ENCODE measurements around the gene AQP9. TPM values are rescaled to one million over a fixed set of nuclear protein-coding genes. Genes with fewer than 3 reads are reported as not detected.
"Not testable (repeated sequence)": the region's sequence is repeated elsewhere in the genome, so short reads cannot be mapped to it uniquely, and the experiment has no call there.

The AQP9 gene
- total RNA-seq, 1 donor from 2014 or later: not detected

- Mint-ChIP-seq H3K9me3 (ENCODE audit: unreplicated experiment) (no peaks in the 10 kb centered on the region), H3K36me3 (ENCODE audit: low read depth, unreplicated experiment) (no peaks in the 10 kb centered on the region)
These were observed 51.1 kb downstream of the AQP9 start for GRCh38 chr15:58189148-58189811.

GRCh38 chr15:58190419-58190818 lies 52.2 kb downstream of the AQP9 start:
- TF ChIP-seq EZH2 (IDR thresholded peaks at IDR 0.05; ENCODE audit: insufficient read depth, low read length) (no peak), CTCF (IDR thresholded peaks at IDR 0.05; ENCODE audit: insufficient read depth, low read depth, low read length) (no peak)
- H3K4me3 ChIP-seq (ENCODE audit: insufficient read depth, low read depth, low read length): no peak overlapping the region
- H2AFZ ChIP-seq (ENCODE audit: low read depth, low read length): peak overlapping the region; percentile 35
- DNase-seq (ENCODE audit: low read depth): no peak
- H3K27me3 ChIP-seq (ENCODE audit: insufficient read depth, low read length): peaks cover 10% of the 10 kb centered on the region
- Mint-ChIP-seq H3K4me1 (ENCODE audit: low read depth, unreplicated experiment) (no peaks in the 10 kb centered on the region), H3K36me3 (ENCODE audit: low read depth, unreplicated experiment) (no peaks in the 10 kb centered on the region), H3K9me3 (ENCODE audit: unreplicated experiment) (peaks cover 6% of the 10 kb centered on the region), H3K4me3 (ENCODE audit: unreplicated experiment) (no peak overlapping the region), H3K27me3 (ENCODE audit: low read depth, unreplicated experiment) (peaks cover 7% of the 10 kb centered on the region), H3K27ac (ENCODE audit: unreplicated experiment) (no peak overlapping the region)
- H3K27ac ChIP-seq (ENCODE audit: low read depth, low read length): no peak overlapping the region
- no peak for FAIRE-seq
- H3K79me2 ChIP-seq (ENCODE audit: insufficient read depth, low read length): no peaks in the 10 kb centered on the region
- H4K20me1 ChIP-seq (ENCODE audit: insufficient read depth, low read length): no peaks in the 10 kb centered on the region
- H3K4me2 ChIP-seq (ENCODE audit: low read length): no peak overlapping the region
- no peaks in the 10 kb centered on the region for H3K4me1 ChIP-seq (ENCODE audit: insufficient read depth, low read length)
- no peaks in the 10 kb centered on the region for H3K9me3 ChIP-seq (ENCODE audit: insufficient read depth, low read depth, low read length)
- no peak overlapping the region for H3K9ac ChIP-seq (ENCODE audit: low read length)
- no peaks in the 10 kb centered on the region for H3K36me3 ChIP-seq (ENCODE audit: insufficient read depth, low read length)

More at GRCh38 chr15:58189148-58189811, 51.1 kb downstream of the AQP9 start:
- H3K9ac ChIP-seq (ENCODE audit: low read length): no peak overlapping the region
- H3K4me3 Mint-ChIP-seq (ENCODE audit: unreplicated experiment): no peak overlapping the region
- no peak overlapping the region for H3K27ac ChIP-seq (ENCODE audit: low read depth, low read length)
- no peak overlapping the region for H3K27ac Mint-ChIP-seq (ENCODE audit: unreplicated experiment)
- no peaks in the 10 kb centered on the region for H3K9me3 ChIP-seq (ENCODE audit: insufficient read depth, low read depth, low read length)
- H3K27me3 Mint-ChIP-seq (ENCODE audit: low read depth, unreplicated experiment): peaks cover 7% of the 10 kb centered on the region
- H3K4me3 ChIP-seq (ENCODE audit: insufficient read depth, low read depth, low read length): no peak overlapping the region
- TF ChIP-seq CTCF (IDR thresholded peaks at IDR 0.05; ENCODE audit: insufficient read depth, low read depth, low read length) (no peak), EZH2 (IDR thresholded peaks at IDR 0.05; ENCODE audit: insufficient read depth, low read length) (no peak)
- peaks cover 19% of the 10 kb centered on the region for H3K27me3 ChIP-seq (ENCODE audit: insufficient read depth, low read length)
- H4K20me1 ChIP-seq (ENCODE audit: insufficient read depth, low read length): no peaks in the 10 kb centered on the region
- no peaks in the 10 kb centered on the region for H3K36me3 ChIP-seq (ENCODE audit: insufficient read depth, low read length)
- no peak overlapping the region for H3K4me2 ChIP-seq (ENCODE audit: low read length)
- no peaks in the 10 kb centered on the region for H3K4me1 Mint-ChIP-seq (ENCODE audit: low read depth, unreplicated experiment)
- H3K4me1 ChIP-seq (ENCODE audit: insufficient read depth, low read length): no peaks in the 10 kb centered on the region
- DNase-seq (ENCODE audit: low read depth) (no peak), FAIRE-seq (no peak)
- no peak overlapping the region for H2AFZ ChIP-seq (ENCODE audit: low read depth, low read length)
- no peaks in the 10 kb centered on the region for H3K79me2 ChIP-seq (ENCODE audit: insufficient read depth, low read length)

- not testable (repeated sequence) for H3K27me3 ChIP-seq (ENCODE audit: insufficient read depth, low read length); H2AFZ ChIP-seq (ENCODE audit: low read depth, low read length); H3K36me3 Mint-ChIP-seq (ENCODE audit: low read depth, unreplicated experiment); H3K27ac ChIP-seq (ENCODE audit: low read depth, low read length); H3K4me1 ChIP-seq (ENCODE audit: insufficient read depth, low read length); FAIRE-seq; H3K79me2 ChIP-seq (ENCODE audit: insufficient read depth, low read length); H3K9ac ChIP-seq (ENCODE audit: low read length); H3K9me3 ChIP-seq (ENCODE audit: insufficient read depth, low read depth, low read length); H4K20me1 ChIP-seq (ENCODE audit: insufficient read depth, low read length); H3K4me1 Mint-ChIP-seq (ENCODE audit: low read depth, unreplicated experiment); H3K36me3 ChIP-seq (ENCODE audit: insufficient read depth, low read length); H3K4me3 Mint-ChIP-seq (ENCODE audit: unreplicated experiment); H3K27me3 Mint-ChIP-seq (ENCODE audit: low read depth, unreplicated experiment); H3K9me3 Mint-ChIP-seq (ENCODE audit: unreplicated experiment); H3K27ac Mint-ChIP-seq (ENCODE audit: unreplicated experiment); H3K4me2 ChIP-seq (ENCODE audit: low read length); H3K4me3 ChIP-seq (ENCODE audit: insufficient read depth, low read depth, low read length); DNase-seq (ENCODE audit: low read depth)
These were observed 55.5 kb downstream of the AQP9 start for GRCh38 chr15:58193636-58194035.
